Liver (tissue), 9 donors: Measurements from ENCODE around the gene POLR2C. TPM values are rescaled to one million over a fixed set of nuclear protein-coding genes. Genes with fewer than 3 reads are reported as not detected.

ENCODE experiments used
- DNase-seq: peaks from one replicate; pipeline ENCODE4 v3.0.0-alpha.2; 2017; ENCODE audit warnings: low spot score
- H3K27ac ChIP-seq, 2 donors: one replicate each; pipeline ENCODE4 v1.7.0; 2013; ENCODE audit warnings: inconsistent platforms in 2 of 2, low read length in 2 of 2, control low read depth in 1 of 2, low read depth in 1 of 2, mild to moderate bottlenecking in 1 of 2
- H3K27me3 ChIP-seq, 4 donors: one replicate each; pipeline versions ENCODE4 v1.6.1 to v1.7.0; 2013; ENCODE audit warnings: low read length in 3 of 4, inconsistent platforms in 1 of 4, mild to moderate bottlenecking in 1 of 4, moderate library complexity in 1 of 4; ENCODE audit not compliant: control insufficient read depth in 4 of 4, insufficient read depth in 4 of 4
- H3K36me3 ChIP-seq, 4 donors: one replicate each; pipeline versions ENCODE4 v1.6.1 to v1.7.0; 2013; ENCODE audit warnings: low read length in 3 of 4, mild to moderate bottlenecking in 3 of 4, low read depth in 1 of 4, moderate library complexity in 1 of 4; ENCODE audit not compliant: control insufficient read depth in 4 of 4, insufficient read depth in 3 of 4
- H3K4me1 ChIP-seq, 4 donors: one replicate each; pipeline versions ENCODE4 v1.6.1 to v1.7.0; 2013; ENCODE audit warnings: low read length in 3 of 4, mild to moderate bottlenecking in 3 of 4, moderate library complexity in 1 of 4; ENCODE audit not compliant: control insufficient read depth in 4 of 4, insufficient read depth in 4 of 4
- H3K4me3 ChIP-seq, 3 donors: one replicate each; pipeline versions ENCODE4 v1.6.1 to v1.7.0; 2013; ENCODE audit warnings: low read length in 3 of 3, control low read depth in 1 of 3, low read depth in 1 of 3, mild to moderate bottlenecking in 1 of 3
- H3K9ac ChIP-seq, 2 donors: one replicate each; pipeline ENCODE4 v1.7.0; 2013; ENCODE audit warnings: low read length in 2 of 2, mild to moderate bottlenecking in 2 of 2, moderate library complexity in 2 of 2, control low read depth in 1 of 2, low read depth in 1 of 2
- H3K9me3 ChIP-seq, 4 donors: one replicate each; pipeline versions ENCODE4 v1.6.1 to v1.7.0; 2013; ENCODE audit warnings: low read length in 3 of 4; ENCODE audit not compliant: control insufficient read depth in 4 of 4
- EGR1 ChIP-seq, 2 donors: IDR thresholded peaks; 2 replicates each; pipeline ENCODE4 v1.6.1; 2016 to 2018; ENCODE audit warnings: antibody characterized with exemption in 2 of 2, low read depth in 2 of 2
- FOXA1 ChIP-seq: IDR thresholded peaks from 2 replicates; pipeline ENCODE4 v1.6.1; 2016; ENCODE audit warnings: antibody characterized with exemption
- FOXA2 ChIP-seq: IDR thresholded peaks from 2 replicates; pipeline ENCODE4 v1.6.1; 2016; ENCODE audit warnings: antibody characterized with exemption
- GABPA ChIP-seq, 2 donors: IDR thresholded peaks in 1 of 2; conservative IDR thresholded peaks in 1 of 2; 2 replicates each; pipeline ENCODE4 v1.6.1; 2016; ENCODE audit warnings: antibody characterized with exemption in 2 of 2, mild to moderate bottlenecking in 1 of 2, moderate library complexity in 1 of 2
- HNF4A ChIP-seq, 2 donors: conservative IDR thresholded peaks; 2 replicates each; pipeline ENCODE4 v1.6.1; 2016; ENCODE audit warnings: antibody characterized with exemption in 2 of 2, mild to moderate bottlenecking in 2 of 2
- HNF4G ChIP-seq: IDR thresholded peaks from 2 replicates; pipeline ENCODE4 v1.6.1; 2016; ENCODE audit warnings: antibody characterized with exemption
- JUND ChIP-seq, 2 donors: IDR thresholded peaks; 2 replicates each; pipeline ENCODE4 v1.6.1; 2016; ENCODE audit warnings: antibody characterized with exemption in 2 of 2
- MAX ChIP-seq: IDR thresholded peaks from 2 replicates; pipeline ENCODE4 v1.6.1; 2016; ENCODE audit warnings: antibody characterized with exemption
- NR2F2 ChIP-seq: IDR thresholded peaks from 2 replicates; pipeline ENCODE4 v1.6.1; 2016; ENCODE audit warnings: antibody characterized with exemption
- RAD21 ChIP-seq, 2 donors: IDR thresholded peaks; 2 replicates each; pipeline ENCODE4 v1.6.1; 2016; ENCODE audit warnings: antibody characterized with exemption in 2 of 2, mild to moderate bottlenecking in 2 of 2
- REST ChIP-seq: IDR thresholded peaks from 2 replicates; pipeline ENCODE4 v1.6.1; 2016; ENCODE audit warnings: antibody characterized with exemption, mild to moderate bottlenecking
- RXRA ChIP-seq, 2 donors: IDR thresholded peaks; 2 replicates each; pipeline ENCODE4 v1.6.1; 2017 to 2018; ENCODE audit warnings: antibody characterized with exemption in 2 of 2, mild to moderate bottlenecking in 1 of 2
- SP1 ChIP-seq: IDR thresholded peaks from 2 replicates; pipeline ENCODE4 v1.6.1; 2018; ENCODE audit warnings: antibody characterized with exemption, mild to moderate bottlenecking
- TAF1 ChIP-seq: conservative IDR thresholded peaks from 2 replicates; pipeline ENCODE4 v1.6.1; 2016; ENCODE audit warnings: antibody characterized with exemption, mild to moderate bottlenecking
- YY1 ChIP-seq: IDR thresholded peaks from 2 replicates; pipeline ENCODE4 v1.6.1; 2016; ENCODE audit warnings: antibody characterized with exemption, mild to moderate bottlenecking
- ZBTB33 ChIP-seq: IDR thresholded peaks from 2 replicates; pipeline ENCODE4 v1.6.1; 2016; ENCODE audit warnings: antibody characterized with exemption
- WGBS: extraction: QIAGEN DNeasy Blood & Tissue Kit; methylation state at CpG from one replicate; pipeline ENCODE4 v1.1.7; 2013; 5-methylcytosine and 5-hydroxymethylcytosine counted together
- polyA plus RNA-seq, 2 donors: library from polyadenylated mRNA; stranded (reverse) in 1 of 2; unstranded in 1 of 2; fragments of 200-250 nt in 1 of 2; fragments of >200 nt in 1 of 2; fragmentation: Nextera tagmentation in 1 of 2; extraction: Ambion mirVana in 1 of 2; gene quantifications; one replicate each; pipeline versions ENCODE4 v1.2.1 to v1.2.3, GENCODE V29; 2013 to 2015
- total RNA-seq, 2 donors: library from RNA; depleted of rRNA; stranded (reverse); fragments of >200 nt; gene quantifications; one replicate each; pipeline ENCODE4 v1.2.3, GENCODE V29; 2014
- TF ChIP-seq, protein P1 (sequence below): IDR thresholded peaks from 2 replicates; pipeline ENCODE4 v1.6.1; 2016; ENCODE audit warnings: antibody characterized with exemption
- TF ChIP-seq, protein P2 (sequence below): fragments of 150-350 bp; IDR thresholded peaks from 2 replicates; pipeline ENCODE4 v1.5.1; 2017; ENCODE audit warnings: improper control_type of control experiment, low read depth, low read length; ENCODE audit not compliant: missing input control
- donor health status: healthy.
- donor health status: healthy.
- donor health status: healthy.
- donor health status: healthy.
- donor health status: healthy.

POLR2C gene
- total and polyA plus RNA-seq, 4 donors: 25.4 to 68.0 (median 51.3) TPM

GRCh38 chr16:57432505-57432904, 30.0 kb upstream of the POLR2C start:
- Histone ChIP-seq H3K36me3 (peaks cover 25 to 78% (median 62%) of the 10 kb centered on the region in 4 donors), H3K27me3 (no peaks in the 10 kb centered on the region), H3K4me1 (peaks cover 0 to 3% (median under 1%) of the 10 kb centered on the region in 4 donors), H3K4me3 (no peak overlapping the region), H3K9ac (no peak overlapping the region), H3K9me3 (no peaks in the 10 kb centered on the region), H3K27ac (no peak overlapping the region)
- WGBS: 89% methylated on average over 2 of the region's 2 CpGs
- no peak for DNase-seq
- peak; percentile 34 to 64 for TF ChIP-seq HNF4A (conservative IDR thresholded peaks at IDR 0.05)
- TF ChIP-seq MAX: no peak

GRCh38 chr16:57432989-57433388, 29.5 kb upstream of the POLR2C start:
- DNase-seq: no peak
- Histone ChIP-seq H3K9ac (no peak overlapping the region), H3K9me3 (no peaks in the 10 kb centered on the region), H3K36me3 (peaks cover 25 to 78% (median 60%) of the 10 kb centered on the region in 4 donors), H3K4me1 (peaks cover 0 to 3% (median under 1%) of the 10 kb centered on the region in 4 donors), H3K27ac (no peak overlapping the region), H3K4me3 (no peak overlapping the region), H3K27me3 (no peaks in the 10 kb centered on the region)
- TF ChIP-seq FOXA1: no peak
- TF ChIP-seq, protein P1, sequence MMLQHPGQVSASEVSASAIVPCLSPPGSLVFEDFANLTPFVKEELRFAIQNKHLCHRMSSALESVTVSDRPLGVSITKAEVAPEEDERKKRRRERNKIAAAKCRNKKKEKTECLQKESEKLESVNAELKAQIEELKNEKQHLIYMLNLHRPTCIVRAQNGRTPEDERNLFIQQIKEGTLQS: no peak
- TF ChIP-seq TAF1: no peak
- TF ChIP-seq HNF4G: no peak
- no peak for TF ChIP-seq MAX
- TF ChIP-seq RXRA (IDR thresholded peaks at IDR 0.05): no peak
- TF ChIP-seq RAD21 (IDR thresholded peaks at IDR 0.05): no peak
- TF ChIP-seq, protein P2, sequence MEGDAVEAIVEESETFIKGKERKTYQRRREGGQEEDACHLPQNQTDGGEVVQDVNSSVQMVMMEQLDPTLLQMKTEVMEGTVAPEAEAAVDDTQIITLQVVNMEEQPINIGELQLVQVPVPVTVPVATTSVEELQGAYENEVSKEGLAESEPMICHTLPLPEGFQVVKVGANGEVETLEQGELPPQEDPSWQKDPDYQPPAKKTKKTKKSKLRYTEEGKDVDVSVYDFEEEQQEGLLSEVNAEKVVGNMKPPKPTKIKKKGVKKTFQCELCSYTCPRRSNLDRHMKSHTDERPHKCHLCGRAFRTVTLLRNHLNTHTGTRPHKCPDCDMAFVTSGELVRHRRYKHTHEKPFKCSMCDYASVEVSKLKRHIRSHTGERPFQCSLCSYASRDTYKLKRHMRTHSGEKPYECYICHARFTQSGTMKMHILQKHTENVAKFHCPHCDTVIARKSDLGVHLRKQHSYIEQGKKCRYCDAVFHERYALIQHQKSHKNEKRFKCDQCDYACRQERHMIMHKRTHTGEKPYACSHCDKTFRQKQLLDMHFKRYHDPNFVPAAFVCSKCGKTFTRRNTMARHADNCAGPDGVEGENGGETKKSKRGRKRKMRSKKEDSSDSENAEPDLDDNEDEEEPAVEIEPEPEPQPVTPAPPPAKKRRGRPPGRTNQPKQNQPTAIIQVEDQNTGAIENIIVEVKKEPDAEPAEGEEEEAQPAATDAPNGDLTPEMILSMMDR: no peak
- no peak for TF ChIP-seq ZBTB33
- TF ChIP-seq REST: no peak
- no peak for TF ChIP-seq FOXA2
- no peak for TF ChIP-seq SP1
- no peak for TF ChIP-seq JUND (IDR thresholded peaks at IDR 0.05)
- TF ChIP-seq HNF4A (conservative IDR thresholded peaks at IDR 0.05): no peak
- TF ChIP-seq GABPA (IDR thresholded peaks at IDR 0.05 in 1 of 2, conservative IDR thresholded peaks at IDR 0.05 in 1 of 2): no peak
- no peak for TF ChIP-seq NR2F2
- TF ChIP-seq YY1: no peak
- no peak for TF ChIP-seq EGR1 (IDR thresholded peaks at IDR 0.05; ENCODE audit: low read depth in 2 of 2)
- 93% methylated on average over 3 of the region's 3 CpGs for WGBS
